SK-N-SH (cell line): ENCODE data around the gene RASAL2. TPM values are rescaled to one million over a fixed set of nuclear protein-coding genes. Genes with fewer than 3 reads are reported as not detected.

Source experiments
- CTCF ChIA-PET: fragments of 300-600, 350-600 bp; formaldehyde crosslinking; extraction: SDS; loops from one replicate; lab custom pipeline; 2021; lab: Yijun Ruan, JAX
- POLR2A ChIA-PET: fragments of 350-600 bp; sonication (Branson Sonifier 250); formaldehyde crosslinking; extraction: SDS; loops from one replicate; lab custom pipeline; 2020; ENCODE audit warnings: antibody characterized with exemption, inconsistent platforms; lab: Yijun Ruan, JAX
- DNase-seq: peaks from one replicate; pipeline ENCODE4 v3.0.0; 2012
- H2AFZ ChIP-seq: fragments of 200-600 bp; sonication (generic); 2 replicates; pipeline ENCODE4 v1.8.1; 2016; ENCODE audit warnings: antibody characterized with exemption, mild to moderate bottlenecking, low read depth
- H3F3A ChIP-seq: fragments of 200-600 bp; sonication (generic); replicated peaks from 2 replicates; pipeline ENCODE3; 2016; ENCODE audit warnings: antibody characterized with exemption, mild to moderate bottlenecking; ENCODE audit not compliant: insufficient read depth
- H3K27ac ChIP-seq, 2 experiments: fragments of 200-500 bp in 1 of 2; fragments of 200-600 bp in 1 of 2; sonication (Bioruptor generic) in 1 of 2; sonication (generic), shearing (Covaris generic) in 1 of 2; 2 replicates each; pipeline versions ENCODE4 v1.5.1 to v1.6.1; 2014 to 2016; ENCODE audit warnings: low read depth in 2 of 2, inconsistent platforms in 1 of 2, low read length in 1 of 2, mild to moderate bottlenecking in 1 of 2, mixed read lengths in 1 of 2
- H3K27me3 ChIP-seq: fragments of 200-600 bp; sonication (generic), shearing (Covaris generic); 2 replicates; pipeline ENCODE4 v1.6.1; 2016; ENCODE audit warnings: mixed run types; ENCODE audit not compliant: insufficient read depth
- H3K36me3 ChIP-seq, 2 experiments: fragments of 200-500 bp in 1 of 2; fragments of 200-600 bp in 1 of 2; sonication (Bioruptor generic) in 1 of 2; sonication (generic) in 1 of 2; replicated peaks in 1 of 2; 2 replicates each; pipeline versions ENCODE3 to v1.5.1; 2014 to 2016; ENCODE audit warnings: low read length in 1 of 2, mild to moderate bottlenecking in 1 of 2; ENCODE audit not compliant: insufficient read depth in 2 of 2, control insufficient read depth in 1 of 2
- H3K4me1 ChIP-seq, 2 experiments: fragments of 200-500 bp in 1 of 2; fragments of 200-600 bp in 1 of 2; sonication (Bioruptor generic) in 1 of 2; sonication (generic), shearing (Covaris generic) in 1 of 2; 2 replicates each; pipeline versions ENCODE4 v1.5.1 to v1.6.1; 2014 to 2016; ENCODE audit warnings: low read depth in 1 of 2, low read length in 1 of 2, mixed run types in 1 of 2; ENCODE audit not compliant: insufficient read depth in 2 of 2, control insufficient read depth in 1 of 2
- H3K4me2 ChIP-seq: fragments of 200-600 bp; sonication (generic), shearing (Covaris generic); 2 replicates; pipeline ENCODE4 v1.6.1; 2017; ENCODE audit warnings: mixed run types
- H3K4me3 ChIP-seq, 2 experiments: fragments of 200-500 bp in 1 of 2; fragments of 200-600 bp in 1 of 2; sonication (Bioruptor generic) in 1 of 2; sonication (generic), shearing (Covaris generic) in 1 of 2; 2 replicates each; pipeline versions ENCODE4 v1.5.1 to v1.8.1; 2014 to 2016; ENCODE audit warnings: low read depth in 2 of 2, inconsistent platforms in 1 of 2, low read length in 1 of 2, mild to moderate bottlenecking in 1 of 2, mixed read lengths in 1 of 2, moderate library complexity in 1 of 2
- H3K79me2 ChIP-seq: fragments of 200-600 bp; sonication (generic); 2 replicates; pipeline ENCODE4 v1.8.1; 2017; ENCODE audit warnings: mild to moderate bottlenecking; ENCODE audit not compliant: insufficient read depth
- H3K9ac ChIP-seq: fragments of 200-600 bp; sonication (generic); 2 replicates; pipeline ENCODE4 v1.6.1; 2017; ENCODE audit warnings: mixed run types
- H3K9me2 ChIP-seq: fragments of 200-600 bp; sonication (generic); 2 replicates; pipeline ENCODE4 v1.6.1; 2017; ENCODE audit warnings: mixed run types
- H3K9me3 ChIP-seq: fragments of 200-600 bp; sonication (generic); 2 replicates; pipeline ENCODE4 v1.6.1; 2017; ENCODE audit warnings: mixed run types, mild to moderate bottlenecking, moderate library complexity
- H4K20me1 ChIP-seq: fragments of 200-600 bp; sonication (generic); 2 replicates; pipeline ENCODE4 v1.6.1; 2017; ENCODE audit warnings: mild to moderate bottlenecking, mixed run types; ENCODE audit not compliant: insufficient read depth
- CHD2 ChIP-seq: fragments of 150-350 bp; IDR thresholded peaks from 2 replicates; pipeline ENCODE4 v1.6.1; 2018; ENCODE audit warnings: low read length; ENCODE audit not compliant: partially characterized antibody
- CTCF ChIP-seq: fragments of 200-600 bp; sonication (generic); IDR thresholded peaks from 2 replicates; pipeline ENCODE4 v1.6.1; 2017; ENCODE audit warnings: antibody characterized with exemption, mild to moderate bottlenecking, moderate library complexity
- EP300 ChIP-seq, 2 experiments: IDR thresholded peaks; 2 replicates each; pipeline versions ENCODE4 v1.4.0 to v1.6.1; 2012; ENCODE audit warnings: borderline replicate concordance in 1 of 2, low read depth in 1 of 2, low read length in 1 of 2
- GABPA ChIP-seq: IDR thresholded peaks from 2 replicates; pipeline ENCODE4 v1.4.0; 2012; ENCODE audit warnings: low read depth, mild to moderate bottlenecking
- JUND ChIP-seq: IDR thresholded peaks from 2 replicates; pipeline ENCODE4 v1.4.0; 2012
- MAX ChIP-seq: IDR thresholded peaks from 2 replicates; pipeline ENCODE4 v1.4.0; 2012; ENCODE audit warnings: low read depth
- MEF2A ChIP-seq: IDR thresholded peaks from 2 replicates; pipeline ENCODE4 v1.4.0; 2012; ENCODE audit warnings: low read depth, borderline replicate concordance
- MXI1 ChIP-seq: IDR thresholded peaks from 2 replicates; pipeline ENCODE4 v1.6.1; 2012; ENCODE audit warnings: mild to moderate bottlenecking, low read depth, low read length, improper control_type of control experiment
- NFIC ChIP-seq: IDR thresholded peaks from 2 replicates; pipeline ENCODE4 v1.4.0; 2012; ENCODE audit warnings: borderline replicate concordance
- REST ChIP-seq: IDR thresholded peaks from 2 replicates; pipeline ENCODE4 v1.6.1; 2012; ENCODE audit warnings: mild to moderate bottlenecking, low read depth, low read length, moderate library complexity
- RXRA ChIP-seq: IDR thresholded peaks from 2 replicates; pipeline ENCODE4 v1.4.0; 2012; ENCODE audit warnings: low read depth, mild to moderate bottlenecking, borderline replicate concordance
- SMC3 ChIP-seq: IDR thresholded peaks from 2 replicates; pipeline ENCODE4 v1.6.1; 2012; ENCODE audit warnings: low read depth, low read length, improper control_type of control experiment
- TCF12 ChIP-seq: IDR thresholded peaks from 2 replicates; pipeline ENCODE4 v1.4.0; 2012
- USF2 ChIP-seq: fragments of 150-350 bp; IDR thresholded peaks from 2 replicates; pipeline ENCODE4 v1.6.1; 2017; ENCODE audit warnings: antibody characterized with exemption, low read length, low read depth, borderline replicate concordance
- YY1 ChIP-seq: IDR thresholded peaks from 2 replicates; pipeline ENCODE4 v1.4.0; 2012; ENCODE audit warnings: low read depth, mild to moderate bottlenecking
- ZBTB33 ChIP-seq: IDR thresholded peaks from 2 replicates; pipeline ENCODE4 v1.4.0; 2012; ENCODE audit warnings: low read depth, borderline replicate concordance
- WGBS: methylation state at CpG from one replicate; pipeline ENCODE4 v1.1.6; 2017; ENCODE audit warnings: low lambda C conversion rate; 5-methylcytosine and 5-hydroxymethylcytosine counted together
- polyA plus RNA-seq, 3 experiments: library from polyadenylated mRNA; depleted of rRNA; stranded (reverse); fragments of >200 nt; gene quantifications; 2 replicates each; pipeline ENCODE4 v1.2.3, GENCODE V29; 2012

The RASAL2 gene
- polyA plus RNA-seq, 1 of the 3 experiments (the other 2 are of a cell fraction), result 6.9 TPM

- CTCF ChIA-PET, result interaction anchor here (1.0 to 1.5 kb wide), 3 partner anchors 30 to 162 kb away, joined by 4 to 5 read pairs (median 4); no protein-coding TSS in a partner anchor
- no peak for TF ChIP-seq TCF12
- TF ChIP-seq ZBTB33, result no peak
- TF ChIP-seq EP300 (IDR thresholded peaks at IDR 0.05; ENCODE audit: borderline replicate concordance in 1 of 2, low read depth in 1 of 2, low read length in 1 of 2), result no peak
- TF ChIP-seq CTCF, result no peak
- TF ChIP-seq CHD2, result no peak
- no peak for TF ChIP-seq JUND
- TF ChIP-seq GABPA, result no peak
- TF ChIP-seq MAX, result no peak
- TF ChIP-seq NFIC, result no peak
- TF ChIP-seq RXRA, result no peak
- TF ChIP-seq REST, result no peak
- no peak for TF ChIP-seq MEF2A
- no peak for TF ChIP-seq MXI1
- TF ChIP-seq USF2, result no peak
- TF ChIP-seq YY1, result no peak
- TF ChIP-seq SMC3, result no peak
Measured at GRCh38 chr1:178339834-178340233, 245.9 kb downstream of the RASAL2 start.

More at GRCh38 chr1:178339834-178340233, 245.9 kb downstream of the RASAL2 start:
- H3K27me3 ChIP-seq, result no peaks in the 10 kb centered on the region
- no peak overlapping the region for H2AFZ ChIP-seq
- H3F3A ChIP-seq, result peaks cover 10% of the 10 kb centered on the region
- H3K79me2 ChIP-seq, result peaks cover 30% of the 10 kb centered on the region
- no peaks in the 10 kb centered on the region for H4K20me1 ChIP-seq
- no peaks in the 10 kb centered on the region for H3K36me3 ChIP-seq
- 95% methylated on average over 1 of the region's 1 CpG for WGBS
- no peak for DNase-seq
- peaks cover 0 to 32% of the 10 kb centered on the region in 2 experiments; a peak in 2 of 4 replicates for H3K4me1 ChIP-seq
- no peaks in the 10 kb centered on the region for H3K9me3 ChIP-seq
- H3K27ac ChIP-seq, result no peak overlapping the region
- no peak overlapping the region for H3K4me2 ChIP-seq
- no peaks in the 10 kb centered on the region for H3K9me2 ChIP-seq
- POLR2A ChIA-PET, result no interaction called here
- H3K9ac ChIP-seq, result no peak overlapping the region
- H3K4me3 ChIP-seq, result no peak overlapping the region
